ENCODE measurements around the gene SETD1B.

- TF ChIP-seq CTCF (IDR thresholded peaks at IDR 0.05; ENCODE audit: low read depth, low read length), result no peak
- no peak for TF ChIP-seq EZH2phosphoT487 (IDR thresholded peaks at IDR 0.05; ENCODE audit: low read depth)
Observed at GRCh38 chr12:121766290-121767039, 37.3 kb upstream of the SETD1B start.

Measured in OCI-LY3 (cell line).